Measurements from ENCODE around the gene AK1. TPM values are rescaled to one million over a fixed set of nuclear protein-coding genes. Genes with fewer than 3 reads are reported as not detected.

AK1 gene
- total RNA-seq, 1 experiment from 2014 or later = 84.5 TPM

DNA sequence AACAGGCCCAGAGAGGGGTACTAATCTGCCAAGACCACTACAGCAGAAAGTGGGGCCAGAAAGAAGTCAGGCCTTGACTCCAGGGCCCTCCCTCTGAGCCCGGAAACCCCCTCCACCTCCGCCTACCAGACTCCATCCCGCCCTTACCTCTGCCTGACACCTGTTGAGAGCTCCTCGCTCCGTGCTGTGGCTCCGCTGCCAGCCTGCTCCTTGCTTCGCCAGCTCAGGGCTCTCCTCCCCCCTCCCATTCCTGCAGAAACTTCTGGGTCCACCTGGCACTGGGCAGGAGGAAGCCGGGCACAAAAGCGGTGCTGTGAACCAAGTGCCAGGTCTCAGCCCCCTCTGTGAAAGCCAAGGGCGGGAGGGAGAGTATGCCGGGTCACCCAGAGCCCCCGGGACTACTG, 28.3 kb upstream of the AK1 start:
- peaks cover 11% of the 10 kb centered on the region; the same call in 1 of the 2 replicates for H3K4me1 ChIP-seq (replicated peaks; ENCODE audit: insufficient read depth)
- H3F3A ChIP-seq (ENCODE audit: insufficient read depth, low read depth) = peaks cover 24% of the 10 kb centered on the region
- no peak overlapping the region for H3K4me3 ChIP-seq
- POLR2A ChIA-PET (ENCODE audit: unreplicated experiment) = interaction anchor here (0.6 to 0.7 kb wide), 2 partner anchors 382 to 437 kb away, joined by 3 read pairs; no protein-coding TSS in a partner anchor
- no peaks in the 10 kb centered on the region for H3K9me2 ChIP-seq (ENCODE audit: insufficient read depth)
- H3K4me2 ChIP-seq = no peak overlapping the region
- no peaks in the 10 kb centered on the region for H3K36me3 ChIP-seq (ENCODE audit: low read depth)
- BruUV-seq (replicated peaks) = no TSS peak
- H3K79me2 ChIP-seq (ENCODE audit: low read depth) = no peaks in the 10 kb centered on the region
- no peak for TF ChIP-seq EZH2 (IDR thresholded peaks at IDR 0.05; ENCODE audit: low read depth)
- TF ChIP-seq, protein P1, sequence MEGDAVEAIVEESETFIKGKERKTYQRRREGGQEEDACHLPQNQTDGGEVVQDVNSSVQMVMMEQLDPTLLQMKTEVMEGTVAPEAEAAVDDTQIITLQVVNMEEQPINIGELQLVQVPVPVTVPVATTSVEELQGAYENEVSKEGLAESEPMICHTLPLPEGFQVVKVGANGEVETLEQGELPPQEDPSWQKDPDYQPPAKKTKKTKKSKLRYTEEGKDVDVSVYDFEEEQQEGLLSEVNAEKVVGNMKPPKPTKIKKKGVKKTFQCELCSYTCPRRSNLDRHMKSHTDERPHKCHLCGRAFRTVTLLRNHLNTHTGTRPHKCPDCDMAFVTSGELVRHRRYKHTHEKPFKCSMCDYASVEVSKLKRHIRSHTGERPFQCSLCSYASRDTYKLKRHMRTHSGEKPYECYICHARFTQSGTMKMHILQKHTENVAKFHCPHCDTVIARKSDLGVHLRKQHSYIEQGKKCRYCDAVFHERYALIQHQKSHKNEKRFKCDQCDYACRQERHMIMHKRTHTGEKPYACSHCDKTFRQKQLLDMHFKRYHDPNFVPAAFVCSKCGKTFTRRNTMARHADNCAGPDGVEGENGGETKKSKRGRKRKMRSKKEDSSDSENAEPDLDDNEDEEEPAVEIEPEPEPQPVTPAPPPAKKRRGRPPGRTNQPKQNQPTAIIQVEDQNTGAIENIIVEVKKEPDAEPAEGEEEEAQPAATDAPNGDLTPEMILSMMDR (conservative IDR thresholded peaks at IDR 0.05) = no peak
- DNase-seq = no peak
- H2AFZ ChIP-seq = no peak overlapping the region
- H4K20me1 ChIP-seq (ENCODE audit: insufficient read depth) = no peaks in the 10 kb centered on the region
- H3K27me3 ChIP-seq (ENCODE audit: insufficient read depth, low read depth) = no peaks in the 10 kb centered on the region
- intact Hi-C loops (cut with micrococcal nuclease; ENCODE audit: unreplicated experiment) = no loop called here
- CTCF ChIA-PET = no interaction called here
- H3K9me3 ChIP-seq (ENCODE audit: insufficient read depth, low read depth) = no peaks in the 10 kb centered on the region
- H3K27ac ChIP-seq = no peak overlapping the region

DNA sequence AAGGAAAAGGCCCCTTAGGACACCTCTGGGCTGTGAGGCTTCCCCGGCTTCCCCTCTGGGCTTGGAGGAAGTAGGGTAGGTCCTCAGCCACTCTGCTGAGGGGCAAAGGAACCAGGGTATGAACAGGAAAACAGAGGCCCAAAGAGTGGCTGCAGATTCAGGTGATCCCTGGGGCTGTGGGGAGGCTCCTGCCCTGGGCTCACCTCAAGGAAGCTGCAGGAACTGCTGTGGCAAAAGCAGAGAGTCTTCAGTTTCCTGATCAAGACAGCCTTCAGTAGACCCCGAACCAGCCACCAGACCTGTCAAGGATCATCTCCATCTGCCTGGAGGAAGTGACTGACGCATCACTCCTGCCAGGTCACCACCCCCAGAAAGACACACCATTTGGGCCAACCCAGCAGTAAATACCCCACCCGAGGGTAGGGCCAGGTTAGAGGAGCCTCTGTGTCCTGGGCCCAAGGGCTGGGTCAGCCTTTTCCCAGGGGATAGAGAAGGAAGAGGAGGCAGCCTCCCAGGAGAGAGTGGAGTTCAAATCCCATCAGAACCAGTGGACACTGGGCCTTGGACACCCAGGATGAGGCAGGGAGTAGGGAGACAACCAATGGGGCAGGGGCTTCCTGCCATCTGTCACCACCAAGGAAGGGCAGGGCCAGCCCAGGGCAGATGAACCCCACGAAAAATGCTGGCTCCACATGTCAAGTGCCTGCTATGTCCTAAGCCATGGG, 27.7 kb upstream of the AK1 start:
- H3K27ac ChIP-seq = no peak overlapping the region
- H2AFZ ChIP-seq = no peak overlapping the region
- TF ChIP-seq, protein P1 (conservative IDR thresholded peaks at IDR 0.05) = no peak
- TF ChIP-seq EZH2 (IDR thresholded peaks at IDR 0.05; ENCODE audit: low read depth) = no peak
- H3K9me3 ChIP-seq (ENCODE audit: insufficient read depth, low read depth) = no peaks in the 10 kb centered on the region
- H3K27me3 ChIP-seq (ENCODE audit: insufficient read depth, low read depth) = no peaks in the 10 kb centered on the region
- H3K4me1 ChIP-seq (replicated peaks; ENCODE audit: insufficient read depth) = peaks cover 15% of the 10 kb centered on the region; the same call in 1 of the 2 replicates
- ChIA-PET CTCF (no interaction called here), POLR2A (ENCODE audit: unreplicated experiment) (interaction anchor here (0.6 kb wide), 1 partner anchor 437 kb away, joined by 3 read pairs; no protein-coding TSS in a partner anchor)
- peaks cover 24% of the 10 kb centered on the region for H3F3A ChIP-seq (ENCODE audit: insufficient read depth, low read depth)
- intact Hi-C loops (cut with micrococcal nuclease; ENCODE audit: unreplicated experiment) = no loop called here
- no peak overlapping the region for H3K4me2 ChIP-seq
- no TSS peak for BruUV-seq (replicated peaks)
- no peak for DNase-seq
- H3K36me3 ChIP-seq (ENCODE audit: low read depth) = no peaks in the 10 kb centered on the region
- no peaks in the 10 kb centered on the region for H3K79me2 ChIP-seq (ENCODE audit: low read depth)
- H4K20me1 ChIP-seq (ENCODE audit: insufficient read depth) = no peaks in the 10 kb centered on the region
- H3K4me3 ChIP-seq = no peak overlapping the region
- H3K9me2 ChIP-seq (ENCODE audit: insufficient read depth) = no peaks in the 10 kb centered on the region

DNA sequence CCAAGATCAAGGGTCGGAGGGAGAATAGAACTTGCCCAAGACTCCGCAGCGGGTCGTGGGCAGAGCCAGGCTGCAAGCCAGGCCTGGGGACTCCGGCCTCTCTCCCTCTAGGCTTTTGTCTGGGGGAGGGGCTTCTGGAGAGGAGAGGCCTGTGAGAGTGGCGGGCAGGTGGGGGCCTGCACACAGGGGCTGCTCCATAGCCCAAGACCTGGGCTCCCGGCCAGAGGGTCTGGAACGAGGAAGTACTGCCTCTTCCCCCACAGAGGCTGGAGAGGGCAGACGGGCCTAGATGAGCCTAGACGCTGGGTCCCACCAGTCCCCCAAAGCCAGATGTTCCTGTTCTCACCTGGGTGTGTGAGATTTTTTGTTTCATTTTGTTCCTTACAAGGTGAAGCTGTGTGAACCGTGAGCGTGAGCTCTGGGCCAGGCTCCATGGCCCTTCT, 27.1 kb upstream of the AK1 start:
- Histone ChIP-seq H3K79me2 (ENCODE audit: low read depth) (no peaks in the 10 kb centered on the region), H3K36me3 (ENCODE audit: low read depth) (no peaks in the 10 kb centered on the region), H3K9me3 (ENCODE audit: insufficient read depth, low read depth) (no peaks in the 10 kb centered on the region), H3K4me2 (no peak overlapping the region), H3K9me2 (ENCODE audit: insufficient read depth) (no peaks in the 10 kb centered on the region), H3F3A (ENCODE audit: insufficient read depth, low read depth) (peaks cover 28% of the 10 kb centered on the region), H3K4me1 (replicated peaks; ENCODE audit: insufficient read depth) (peaks cover 20% of the 10 kb centered on the region; the same call in 1 of the 2 replicates), H3K4me3 (no peak overlapping the region), H3K27ac (no peak overlapping the region), H2AFZ (no peak overlapping the region), H4K20me1 (ENCODE audit: insufficient read depth) (no peaks in the 10 kb centered on the region), H3K27me3 (ENCODE audit: insufficient read depth, low read depth) (no peaks in the 10 kb centered on the region)
- intact Hi-C loops (cut with micrococcal nuclease; ENCODE audit: unreplicated experiment) = no loop called here
- TF ChIP-seq EZH2 (IDR thresholded peaks at IDR 0.05; ENCODE audit: low read depth) = no peak
- TF ChIP-seq, protein P1 (conservative IDR thresholded peaks at IDR 0.05) = no peak
- no TSS peak for BruUV-seq (replicated peaks)
- no peak for DNase-seq
- CTCF ChIA-PET = no interaction called here
- POLR2A ChIA-PET (ENCODE audit: unreplicated experiment) = no interaction called here

Measured in PC-9 (cell line).